Pancreas (tissue), 10 donors: Measurements from ENCODE around the gene CDK19. TPM values are rescaled to one million over a fixed set of nuclear protein-coding genes. Genes with fewer than 3 reads are reported as not detected.

ENCODE experiments used
- ATAC-seq, 4 donors: fragments of 200-7000 bp; cut with Tn5 transposase; one replicate each; pipeline versions ENCODE4 v1.8.0 to v1.9.1; 2020; ENCODE audit warnings: mild to moderate bottlenecking in 4 of 4, moderate library complexity in 4 of 4
- DNase-seq, 6 donors: peaks; one replicate each; pipeline ENCODE4 v3.0.0-alpha.2; 2020
- FAIRE-seq: peaks from 2 replicates; lab custom pipeline; 2012; peaks lifted over from hg19 to GRCh38; lab: Jason Lieb, UNC
- H3K27ac ChIP-seq, 4 donors: fragments of 200-600 bp; sonication (generic); 1 replicate in 3 of 4; 2 replicates in 1 of 4; pipeline versions ENCODE4 v1.5.0 to v1.8.0; 2020
- H3K27me3 ChIP-seq, 4 donors: fragments of 200-600 bp; one replicate each; pipeline ENCODE4 v1.8.0; 2021
- H3K36me3 ChIP-seq, 3 donors: fragments of 200-600 bp; sonication (generic) in 1 of 3; one replicate each; pipeline versions ENCODE4 v1.5.0 to v1.8.0; 2020 to 2021
- H3K4me1 ChIP-seq, 3 donors: fragments of 200-600 bp; one replicate each; pipeline ENCODE4 v1.8.0; 2021
- H3K4me3 ChIP-seq, 4 donors: fragments of 200-600 bp; sonication (generic) in 2 of 4; one replicate each; pipeline versions ENCODE4 v1.5.0 to v1.8.0; 2020 to 2021
- H3K9me3 ChIP-seq, 4 donors: fragments of 200-600 bp; one replicate each; pipeline ENCODE4 v1.8.0; 2021
- CTCF ChIP-seq, 4 donors: fragments of 200-600 bp; sonication (generic) in 3 of 4; IDR thresholded peaks; one replicate each; pipeline versions ENCODE4 v1.5.0 to v1.8.0; 2021; ENCODE audit warnings: antibody characterized with exemption in 4 of 4
- WGBS, 2 donors: extraction: QIAGEN DNeasy Blood & Tissue Kit; methylation state at CpG; one replicate each; pipeline ENCODE4 v1.1.7; 2013; 5-methylcytosine and 5-hydroxymethylcytosine counted together
- intact Hi-C, 3 donors: fragments of 100-400 bp; cut with DNase I; formaldehyde crosslinking; loops; one replicate each; pipeline versions ENCODE4 v1.11.1 to v1.14.2; 2022
- polyA plus RNA-seq, 2 donors: library from polyadenylated mRNA; stranded (reverse); fragments of 200-250 nt; gene quantifications; one replicate each; pipeline ENCODE4 v1.2.3, GENCODE V29; 2013
- total RNA-seq, 6 donors: library from RNA; stranded (reverse); fragmentation: NEBNext Ultra II Directional in 4 of 6; extraction: Animal tissue kit (Norgen Biotek cat#: 25700) in 4 of 6; gene quantifications; one replicate each; pipeline versions ENCODE4 v1.2.1 to v1.2.4, GENCODE V29; 2021 to 2023
- donor health status: healthy with polysubstance abuse.
- donor health status: DM: no; HTN: no; CAD: no; lungs with moderate emphysema.
- donor health status: DM: no; HTN: no; CAD: no.
- donor health status: control.
- donor health status: control.
- donor health status: Bipolar disorder and iron deficiency.
- donor health status: DM: yes; HTN: yes; CAD: no.
- donor health status: DM: no; HTN: no; CAD: no.
- donor health status: DM: no; HTN: no; CAD: no.
- donor health status: DM: yes; HTN: yes; CAD: no.

CDK19 gene
- total and polyA plus RNA-seq, 8 donors = 2.4 to 14.7 (median 4.7) TPM

- H3K27me3 ChIP-seq = no peaks in the 10 kb centered on the region
- DNase-seq = no peak
- H3K9me3 ChIP-seq = no peaks in the 10 kb centered on the region
- no peak overlapping the region for H3K4me3 ChIP-seq
- TF ChIP-seq CTCF (IDR thresholded peaks at IDR 0.05) = no peak
- peaks cover 0 to 17% (median 0%) of the 10 kb centered on the region in 3 donors for H3K36me3 ChIP-seq
- no peak overlapping the region for H3K27ac ChIP-seq
- peaks cover 8 to 11% (median 10%) of the 10 kb centered on the region in 3 donors for H3K4me1 ChIP-seq
- intact Hi-C loops = no loop called here
- WGBS, 2 donors = 87 to 96% methylated on average over 2 of the region's 2 CpGs
- no peak for FAIRE-seq
- no peak for ATAC-seq
Measured at GRCh38 chr6:110622912-110623578, 192.2 kb downstream of the CDK19 start.

GRCh38 chr6:110621061-110621460 is 194.2 kb downstream of the CDK19 start:
- intact Hi-C loops = no loop called here
- ATAC-seq (no peak), DNase-seq (no peak), FAIRE-seq (no peak)
- no peak overlapping the region for H3K27ac ChIP-seq
- H3K4me1 ChIP-seq = peaks cover under 1 to 4% (median 2%) of the 10 kb centered on the region in 3 donors
- H3K9me3 ChIP-seq = no peaks in the 10 kb centered on the region
- WGBS, 2 donors = 93% methylated on average over 9 of the region's 9 CpGs
- H3K36me3 ChIP-seq = peaks cover 0 to 17% (median 0%) of the 10 kb centered on the region in 3 donors
- H3K4me3 ChIP-seq = no peak overlapping the region
- no peaks in the 10 kb centered on the region for H3K27me3 ChIP-seq
- TF ChIP-seq CTCF (IDR thresholded peaks at IDR 0.05) = no peak

- no peak overlapping the region for H3K4me3 ChIP-seq
- no peak for ATAC-seq
- WGBS, 2 donors = 47 to 59% methylated on average over 1 of the region's 1 CpG
- H3K9me3 ChIP-seq = no peaks in the 10 kb centered on the region
- intact Hi-C loops = no loop called here
- H3K27ac ChIP-seq = no peak overlapping the region
- no peaks in the 10 kb centered on the region for H3K27me3 ChIP-seq
- peaks cover 0 to under 1% (median 0%) of the 10 kb centered on the region in 3 donors for H3K4me1 ChIP-seq
- DNase-seq = no peak
- TF ChIP-seq CTCF (IDR thresholded peaks at IDR 0.05) = no peak
- H3K36me3 ChIP-seq = peaks cover 0 to 17% (median 0%) of the 10 kb centered on the region in 3 donors
- FAIRE-seq = no peak
Measured at GRCh38 chr6:110620065-110620464, 195.2 kb downstream of the CDK19 start.

GRCh38 chr6:110619275-110619908 is 195.9 kb downstream of the CDK19 start:
- peaks cover 0 to 17% (median under 1%) of the 10 kb centered on the region in 3 donors for H3K36me3 ChIP-seq
- ATAC-seq = no peak
- no peak for TF ChIP-seq CTCF (IDR thresholded peaks at IDR 0.05)
- no peak for FAIRE-seq
- no peaks in the 10 kb centered on the region for H3K27me3 ChIP-seq
- no peak overlapping the region for H3K4me3 ChIP-seq
- 75 to 79% methylated on average over 2 of the region's 2 CpGs for WGBS, 2 donors
- no peak overlapping the region for H3K27ac ChIP-seq
- no peak for DNase-seq
- intact Hi-C loops = no loop called here
- H3K4me1 ChIP-seq = no peaks in the 10 kb centered on the region
- H3K9me3 ChIP-seq = no peaks in the 10 kb centered on the region
